Measurements from ENCODE around the gene SLC27A1. TPM values are rescaled to one million over a fixed set of nuclear protein-coding genes. Genes with fewer than 3 reads are reported as not detected.

SLC27A1 gene
- total and polyA plus RNA-seq, 9 of the 15 experiments (the other 6 are each of a cell fraction or from before 2014, with no cell fraction given), result 0.06 to 3.0 (median 1.1) TPM

DNA sequence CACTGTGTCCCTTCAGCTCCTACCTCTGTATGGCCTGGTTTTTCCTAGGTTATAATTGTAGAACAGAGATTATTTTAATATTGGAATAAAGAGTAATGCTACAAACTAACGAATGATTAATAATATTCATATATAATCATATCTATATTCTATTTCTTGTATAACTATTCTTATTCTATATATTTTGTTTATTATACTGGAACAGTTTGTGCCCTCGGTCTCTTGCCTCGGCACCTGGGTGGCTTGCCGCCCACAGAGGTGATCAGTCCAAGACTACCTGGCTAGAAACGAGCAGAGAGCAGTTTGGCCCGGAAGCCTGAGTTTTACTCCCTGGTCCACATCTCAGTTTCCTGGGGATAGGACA, 3.9 kb upstream of the SLC27A1 start:
- 12% methylated on average over 6 of the region's 6 CpGs for WGBS (ENCODE audit: insufficient coverage, low coverage, missing lambda C conversion rate)
- POLR2A ChIA-PET, result interaction anchor here (1.0 to 1.7 kb wide), 3 partner anchors 18 to 63 kb away, joined by 3 to 4 read pairs (median 4); partner anchors contain the start of gene MVB12A
- BruUV-seq (replicated peaks), result no TSS peak

More for the DNA sequence above, 3.9 kb upstream of the SLC27A1 start:
- H4K20me1 ChIP-seq (replicated peaks; ENCODE audit: control insufficient read depth, insufficient read depth, low read length), result no peaks in the 10 kb centered on the region
- H3K36me3 ChIP-seq (ENCODE audit: control insufficient read depth, insufficient read depth, low read length), result no peaks in the 10 kb centered on the region
- intact Hi-C loops (cut with micrococcal nuclease), result loop anchor here (1.0 to 5.0 kb wide), 3 partner anchors 71 to 391 kb away; partner anchors contain the start of gene RPL18A
- H3K79me2 ChIP-seq (ENCODE audit: control insufficient read depth, insufficient read depth, low read length), result no peaks in the 10 kb centered on the region
- TF ChIP-seq ZNF133 (CRISPR knock-in tag; IDR thresholded peaks at IDR 0.05) (no peak), GATA2 (CRISPR knock-in tag; IDR thresholded peaks at IDR 0.05) (no peak), DMBX1 (CRISPR knock-in tag; IDR thresholded peaks at IDR 0.05; ENCODE audit: borderline replicate concordance) (no peak), KLF13 (tag; IDR thresholded peaks at IDR 0.05; ENCODE audit: borderline replicate concordance, low read depth) (no peak), NR2C1 (IDR thresholded peaks at IDR 0.05) (no peak), NR2C1 (tag; IDR thresholded peaks at IDR 0.05) (no peak)
- TF ChIP-seq, protein P1, sequence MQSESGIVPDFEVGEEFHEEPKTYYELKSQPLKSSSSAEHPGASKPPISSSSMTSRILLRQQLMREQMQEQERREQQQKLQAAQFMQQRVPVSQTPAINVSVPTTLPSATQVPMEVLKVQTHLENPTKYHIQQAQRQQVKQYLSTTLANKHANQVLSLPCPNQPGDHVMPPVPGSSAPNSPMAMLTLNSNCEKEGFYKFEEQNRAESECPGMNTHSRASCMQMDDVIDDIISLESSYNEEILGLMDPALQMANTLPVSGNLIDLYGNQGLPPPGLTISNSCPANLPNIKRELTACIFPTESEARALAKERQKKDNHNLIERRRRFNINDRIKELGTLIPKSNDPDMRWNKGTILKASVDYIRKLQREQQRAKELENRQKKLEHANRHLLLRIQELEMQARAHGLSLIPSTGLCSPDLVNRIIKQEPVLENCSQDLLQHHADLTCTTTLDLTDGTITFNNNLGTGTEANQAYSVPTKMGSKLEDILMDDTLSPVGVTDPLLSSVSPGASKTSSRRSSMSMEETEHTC (IDR thresholded peaks at IDR 0.05), result no peak
- H3K9ac ChIP-seq (ENCODE audit: insufficient read depth in 1 of 2, low read depth in 2 of 2, low read length in 2 of 2), result no peak overlapping the region
- H3K4me2 ChIP-seq (ENCODE audit: insufficient read depth, low read length), result no peak overlapping the region
- H3K4me1 ChIP-seq (replicated peaks in 1 of 2; ENCODE audit: control insufficient read depth in 2 of 2, insufficient read depth in 2 of 2, low read length in 2 of 2), result peaks cover 28 to 38% of the 10 kb centered on the region in 2 experiments
- H3K9me1 ChIP-seq (ENCODE audit: control insufficient read depth, insufficient read depth, low read length), result no peaks in the 10 kb centered on the region
- peaks cover 0 to 9% of the 10 kb centered on the region in 2 experiments; a peak in 2 of 5 replicates for H3K27me3 ChIP-seq (ENCODE audit: control insufficient read depth in 2 of 2, insufficient read depth in 2 of 2, low read length in 2 of 2)
- DNase-seq (ENCODE audit: extremely low read depth in 1 of 4, low spot score in 3 of 4) (no peak), FAIRE-seq (no peak), ATAC-seq (no peak)
- CTCF ChIA-PET (ENCODE audit: low intra/inter-chr PET ratio), result interaction anchor here (0.7 to 2.3 kb wide), 3 partner anchors 12 to 211 kb away, joined by 4 to 14 read pairs (median 10); no protein-coding TSS in a partner anchor
- H2AFZ ChIP-seq (ENCODE audit: low read depth, low read length), result no peak overlapping the region
- H3K9me3 ChIP-seq (replicated peaks; ENCODE audit: control insufficient read depth, insufficient read depth, low read depth, low read length), result no peaks in the 10 kb centered on the region
- no peak overlapping the region for H3K4me3 ChIP-seq
- H3K27ac ChIP-seq (ENCODE audit: extremely low read depth, low read depth, low read length), result no peak overlapping the region
- in situ Hi-C loops (cut with MboI), result loop anchor here (5.0 kb wide), 1 partner anchor 69 kb away; no protein-coding TSS in a partner anchor
